Choroid plexus epithelial cell (primary cell): ENCODE data around the gene ZBTB34.

Source experiments
- DNase-seq: peaks from one replicate; pipeline ENCODE4 v3.0.0-alpha.2; 2010; ENCODE audit warnings: low read depth
- H3K4me3 ChIP-seq: 2 replicates; pipeline ENCODE4 v1.5.1; 2011; ENCODE audit warnings: low read depth, mild to moderate bottlenecking, control low read depth, low read length, moderate library complexity
- TF ChIP-seq, protein P1 (sequence below): conservative IDR thresholded peaks from 2 replicates; pipeline ENCODE4 v1.5.1; 2011; ENCODE audit warnings: low read depth, mild to moderate bottlenecking, control low read depth, inconsistent platforms, low read length, moderate library complexity

ZBTB34 gene

DNA sequence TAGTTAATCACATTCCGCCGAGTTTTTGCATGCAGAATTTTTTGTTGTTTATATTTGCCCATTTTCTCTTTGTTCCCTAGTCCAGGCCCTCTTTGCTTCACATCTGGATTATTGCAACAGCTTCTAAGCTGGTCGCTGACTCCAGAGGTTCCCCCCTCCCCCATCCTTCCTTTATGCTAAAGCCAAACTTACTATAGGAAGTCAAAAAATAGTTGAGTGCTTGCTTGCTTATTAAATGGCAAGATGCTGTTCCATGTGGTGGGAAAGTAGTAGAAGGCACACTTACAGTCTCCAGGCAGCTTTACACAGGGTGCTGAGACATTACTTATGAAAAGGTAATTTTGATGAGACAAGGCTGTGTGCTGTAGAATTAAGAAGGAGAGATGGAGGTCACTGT, 1.3 kb downstream of the ZBTB34 start:
- TF ChIP-seq, protein P1, sequence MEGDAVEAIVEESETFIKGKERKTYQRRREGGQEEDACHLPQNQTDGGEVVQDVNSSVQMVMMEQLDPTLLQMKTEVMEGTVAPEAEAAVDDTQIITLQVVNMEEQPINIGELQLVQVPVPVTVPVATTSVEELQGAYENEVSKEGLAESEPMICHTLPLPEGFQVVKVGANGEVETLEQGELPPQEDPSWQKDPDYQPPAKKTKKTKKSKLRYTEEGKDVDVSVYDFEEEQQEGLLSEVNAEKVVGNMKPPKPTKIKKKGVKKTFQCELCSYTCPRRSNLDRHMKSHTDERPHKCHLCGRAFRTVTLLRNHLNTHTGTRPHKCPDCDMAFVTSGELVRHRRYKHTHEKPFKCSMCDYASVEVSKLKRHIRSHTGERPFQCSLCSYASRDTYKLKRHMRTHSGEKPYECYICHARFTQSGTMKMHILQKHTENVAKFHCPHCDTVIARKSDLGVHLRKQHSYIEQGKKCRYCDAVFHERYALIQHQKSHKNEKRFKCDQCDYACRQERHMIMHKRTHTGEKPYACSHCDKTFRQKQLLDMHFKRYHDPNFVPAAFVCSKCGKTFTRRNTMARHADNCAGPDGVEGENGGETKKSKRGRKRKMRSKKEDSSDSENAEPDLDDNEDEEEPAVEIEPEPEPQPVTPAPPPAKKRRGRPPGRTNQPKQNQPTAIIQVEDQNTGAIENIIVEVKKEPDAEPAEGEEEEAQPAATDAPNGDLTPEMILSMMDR, result no peak
- peak overlapping the region; percentile 72 for H3K4me3 ChIP-seq
- peak; percentile 48 for DNase-seq

DNA sequence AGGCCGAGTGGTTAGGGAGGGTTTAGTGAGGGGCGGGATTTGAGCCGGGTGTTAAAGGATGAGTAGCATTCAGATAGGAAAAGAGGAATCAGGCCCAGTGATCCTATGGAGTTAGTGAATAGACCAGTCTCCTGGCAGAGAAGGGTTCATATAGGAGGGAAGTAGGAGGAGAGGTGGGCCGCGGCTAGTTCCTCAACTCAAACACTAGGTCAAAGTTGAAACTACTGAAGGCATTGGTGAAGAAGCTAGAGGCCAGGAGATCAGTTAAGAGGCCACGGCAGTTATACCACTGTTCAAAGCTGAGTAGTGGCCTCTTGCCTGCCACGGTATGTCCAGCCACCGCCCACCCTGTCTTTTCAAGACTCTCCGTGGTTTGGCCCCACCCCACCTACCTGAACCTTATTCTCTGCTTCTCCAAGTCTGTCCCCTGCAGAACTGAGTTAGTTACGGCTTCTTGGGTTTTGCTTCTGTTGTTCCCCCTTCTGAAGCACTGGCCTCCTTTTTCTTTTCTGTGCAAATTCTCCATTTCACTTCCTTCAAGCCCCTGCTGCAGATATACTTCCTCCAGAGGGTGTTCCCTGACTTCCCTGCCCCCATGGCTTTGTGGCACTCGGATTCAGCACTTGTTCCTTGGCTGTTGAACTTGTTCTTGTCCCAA, 1.8 kb downstream of the ZBTB34 start:
- H3K4me3 ChIP-seq, result peak overlapping the region; percentile 72
- no peak for DNase-seq
- TF ChIP-seq, protein P1, result no peak

DNA sequence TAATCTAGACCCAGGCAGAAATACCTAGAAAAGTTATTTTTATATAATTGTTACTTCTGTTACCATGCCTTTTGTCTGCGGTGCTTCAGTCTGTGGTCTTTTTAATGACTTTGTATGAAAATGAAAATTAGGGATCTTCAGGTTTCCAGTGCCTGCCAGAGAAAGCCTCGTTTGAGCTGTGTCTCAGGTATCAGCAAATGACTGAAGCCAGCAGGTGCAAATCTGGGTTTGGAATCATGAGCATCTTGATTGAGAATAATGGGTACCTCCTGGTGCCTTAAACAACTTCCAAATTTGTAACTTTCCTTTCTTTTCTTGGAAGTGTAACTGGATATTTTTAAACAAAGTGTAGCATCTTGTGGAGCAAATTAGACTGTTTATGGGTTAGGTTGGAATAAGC, 4.3 kb downstream of the ZBTB34 start:
- TF ChIP-seq, protein P1, result no peak
- H3K4me3 ChIP-seq, result no peak overlapping the region
- DNase-seq, result no peak

DNA sequence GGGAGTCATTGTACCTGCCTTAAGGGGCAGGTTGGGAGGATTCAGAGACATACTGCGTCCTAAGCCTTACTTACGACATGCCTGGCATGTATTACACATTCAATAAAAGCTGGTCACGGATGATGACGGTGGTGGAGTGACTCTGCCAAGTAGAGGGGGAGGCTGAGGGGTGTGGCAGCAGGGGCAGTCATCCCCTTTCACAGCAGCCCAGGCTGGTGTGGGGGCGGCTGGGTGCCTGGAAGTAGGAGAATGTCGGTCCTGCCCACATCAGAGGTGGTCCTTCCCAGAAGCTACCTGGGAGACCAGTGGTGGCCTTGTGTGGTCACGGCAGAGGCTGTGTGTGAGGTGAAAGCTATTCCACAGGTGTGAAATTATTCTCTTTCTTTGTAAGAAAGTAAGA, 8.9 kb downstream of the ZBTB34 start:
- H3K4me3 ChIP-seq, result no peak overlapping the region
- TF ChIP-seq, protein P1, result no peak
- no peak for DNase-seq

DNA sequence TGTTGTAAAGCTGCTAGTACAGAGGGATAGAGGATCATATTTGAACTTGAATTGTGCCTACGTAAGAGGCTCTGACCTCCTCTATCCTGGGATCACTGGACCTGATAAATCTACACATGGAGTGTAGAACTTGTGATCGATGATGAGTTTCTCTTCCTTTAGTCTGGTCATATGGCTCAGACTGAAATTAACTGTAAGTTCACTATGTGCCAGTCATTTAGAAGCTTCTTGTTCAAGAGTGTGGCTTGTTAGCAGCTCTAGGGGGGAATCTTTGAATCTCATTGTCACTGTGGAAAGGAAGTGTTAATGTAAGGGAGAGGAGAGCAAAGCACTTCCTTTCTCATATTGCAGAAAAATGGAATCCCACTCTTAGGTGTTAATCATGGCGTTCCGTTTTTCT, 12.1 kb downstream of the ZBTB34 start:
- DNase-seq, result no peak
- no peak overlapping the region for H3K4me3 ChIP-seq
- TF ChIP-seq, protein P1, result no peak

DNA sequence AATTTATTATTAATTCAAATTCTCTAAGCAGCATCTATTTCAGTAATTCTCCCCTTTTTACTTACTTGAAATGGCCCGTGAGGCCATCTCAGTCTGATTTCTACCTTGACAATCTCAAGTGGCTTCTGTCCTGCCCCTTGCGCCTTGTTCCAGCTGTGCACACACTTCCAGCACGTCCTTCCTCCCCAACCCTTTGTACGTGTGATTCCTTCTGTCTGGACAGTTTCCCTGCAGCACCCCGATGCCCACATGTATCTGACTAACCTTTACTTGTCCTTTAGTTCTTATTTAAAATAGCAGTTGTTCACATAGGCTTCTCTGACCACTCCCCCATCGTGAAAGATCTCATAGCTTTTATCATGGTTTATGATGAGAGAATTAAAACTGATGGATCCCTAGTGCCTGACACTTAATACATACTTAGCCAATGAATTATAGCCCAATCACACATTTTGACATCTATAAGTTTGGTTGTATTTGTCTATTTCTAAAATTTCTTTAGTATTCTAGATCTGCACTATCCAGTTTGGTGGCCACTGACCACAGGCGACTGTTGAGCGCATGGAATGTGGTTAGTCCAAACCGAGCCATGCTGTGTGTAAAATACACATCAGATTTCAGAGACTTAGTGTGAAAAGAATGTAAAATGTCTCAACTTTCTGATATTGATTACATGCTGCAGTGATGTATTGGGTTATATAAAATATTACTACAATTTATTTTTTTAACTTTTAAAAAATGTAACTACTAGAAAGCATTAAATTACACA, 14.3 kb downstream of the ZBTB34 start:
- DNase-seq, result peak; percentile 39
- TF ChIP-seq, protein P1, result no peak
- H3K4me3 ChIP-seq, result no peak overlapping the region
